Astrocyte of the cerebellum (primary cell): Measurements from ENCODE around the gene PUM2.

Experiments used
- DNase-seq: peaks from one replicate; pipeline ENCODE4 v3.0.0-alpha.2; 2011; ENCODE audit warnings: low read depth
- H3K4me3 ChIP-seq: 2 replicates; pipeline ENCODE4 v1.5.1; 2011; ENCODE audit warnings: mild to moderate bottlenecking, low read depth, low read length, moderate library complexity
- CTCF ChIP-seq: IDR thresholded peaks from 2 replicates; pipeline ENCODE4 v1.5.1; 2012; ENCODE audit warnings: low read length, low read depth, moderate library complexity, mild to moderate bottlenecking; ENCODE audit errors: missing control alignments
- in situ Hi-C: cut with HindIII; loops from 2 replicates; pipeline ENCODE4 v1.10.0; 2017; ENCODE audit warnings: low sequenced_read_pairs

The PUM2 gene

GRCh38 chr2:20343128-20343527 is 7.5 kb downstream of the PUM2 start:
- no peak for DNase-seq
- TF ChIP-seq CTCF: no peak
- H3K4me3 ChIP-seq: no peak overlapping the region
- in situ Hi-C loops: no loop called here

- no peak overlapping the region for H3K4me3 ChIP-seq
- in situ Hi-C loops: no loop called here
- DNase-seq: no peak
- no peak for TF ChIP-seq CTCF
Measured at GRCh38 chr2:20339012-20339411, 11.6 kb downstream of the PUM2 start.

GRCh38 chr2:20334605-20335203 is 15.9 kb downstream of the PUM2 start:
- in situ Hi-C loops: no loop called here
- TF ChIP-seq CTCF: no peak
- DNase-seq: no peak
- H3K4me3 ChIP-seq: no peak overlapping the region

- no peak for DNase-seq
- no peak for TF ChIP-seq CTCF
- no peak overlapping the region for H3K4me3 ChIP-seq
- in situ Hi-C loops: no loop called here
Measured at GRCh38 chr2:20333738-20334137, 16.9 kb downstream of the PUM2 start.

GRCh38 chr2:20330192-20330591 is 20.5 kb downstream of the PUM2 start:
- DNase-seq: no peak
- no peak for TF ChIP-seq CTCF
- H3K4me3 ChIP-seq: no peak overlapping the region
- in situ Hi-C loops: no loop called here

GRCh38 chr2:20327370-20327769 is 23.3 kb downstream of the PUM2 start:
- no peak for TF ChIP-seq CTCF
- in situ Hi-C loops: loop anchor here (5.0 kb wide), 1 partner anchor 40 kb away; no protein-coding TSS in a partner anchor
- DNase-seq: no peak
- no peak overlapping the region for H3K4me3 ChIP-seq
